NCI-H345 treated with DMSO at 0.1 percent for 48 hours (cell line): Measurements from ENCODE around the gene TMPRSS13.
"Not testable (repeated sequence)": the region's sequence is repeated elsewhere in the genome, so short reads cannot be mapped to it uniquely, and the experiment has no call there.

Source experiments
- DNase-seq: peaks from one replicate; lab custom pipeline; 2025; ENCODE audit not compliant: unreplicated experiment; lab: John Stamatoyannopoulos, UW

TMPRSS13 gene

GRCh38 chr11:117931331-117931950 is 2.2 kb upstream of the TMPRSS13 start:
- no peak for DNase-seq

GRCh38 chr11:117930668-117931330 is 1.6 kb upstream of the TMPRSS13 start:
- no peak for DNase-seq

- no peak for DNase-seq
Observed at GRCh38 chr11:117929916-117930570, 841 bp upstream of the TMPRSS13 start.

GRCh38 chr11:117928446-117929141 is 608 bp downstream of the TMPRSS13 start:
- no peak for DNase-seq

GRCh38 chr11:117927926-117928325 is 1.3 kb downstream of the TMPRSS13 start:
- DNase-seq = no peak

GRCh38 chr11:117926166-117926565 is 3.0 kb downstream of the TMPRSS13 start:
- DNase-seq = not testable (repeated sequence)

- DNase-seq = peak; percentile 92
Observed at GRCh38 chr11:117925198-117925925, 3.8 kb downstream of the TMPRSS13 start.

- DNase-seq = no peak
Observed at GRCh38 chr11:117924631-117925170, 4.5 kb downstream of the TMPRSS13 start.

GRCh38 chr11:117923773-117924172 is 5.4 kb downstream of the TMPRSS13 start:
- DNase-seq = no peak

- no peak for DNase-seq
Observed at GRCh38 chr11:117923275-117923674, 5.9 kb downstream of the TMPRSS13 start.

- no peak for DNase-seq
Observed at GRCh38 chr11:117921893-117922292, 7.3 kb downstream of the TMPRSS13 start.

- DNase-seq = no peak
Observed at GRCh38 chr11:117921456-117921855, 7.7 kb downstream of the TMPRSS13 start.

GRCh38 chr11:117919781-117920221 is 9.4 kb downstream of the TMPRSS13 start:
- no peak for DNase-seq

- no peak for DNase-seq
Observed at GRCh38 chr11:117919341-117919740, 9.9 kb downstream of the TMPRSS13 start.

GRCh38 chr11:117918366-117919255 is 10.6 kb downstream of the TMPRSS13 start:
- DNase-seq = no peak

GRCh38 chr11:117917591-117918151 is 11.5 kb downstream of the TMPRSS13 start:
- no peak for DNase-seq

- no peak for DNase-seq
Observed at GRCh38 chr11:117916956-117917355, 12.2 kb downstream of the TMPRSS13 start.

GRCh38 chr11:117915672-117916235 is 13.4 kb downstream of the TMPRSS13 start:
- no peak for DNase-seq

- no peak for DNase-seq
Observed at GRCh38 chr11:117914991-117915618, 14.1 kb downstream of the TMPRSS13 start.
